Measurements from ENCODE around the gene CD79A.

GRCh38 chr19:41896581-41896942, 19.5 kb downstream of the CD79A start:
- no peak for TF ChIP-seq SMC3 (conservative IDR thresholded peaks at IDR 0.05; ENCODE audit: poor library complexity)
- no peak for TF ChIP-seq CTCF (IDR thresholded peaks at IDR 0.05; ENCODE audit: poor library complexity, severe bottlenecking)
- TF ChIP-seq MXI1 (conservative IDR thresholded peaks at IDR 0.05; ENCODE audit: poor library complexity, severe bottlenecking): no peak
- TF ChIP-seq EZH2 (IDR thresholded peaks at IDR 0.05; ENCODE audit: borderline replicate concordance, insufficient read depth, low read length, poor library complexity, severe bottlenecking): no peak
- TF ChIP-seq POLR2AphosphoS5 (IDR thresholded peaks at IDR 0.05): no peak
- TF ChIP-seq EP300 (conservative IDR thresholded peaks at IDR 0.05; ENCODE audit: poor library complexity, severe bottlenecking): no peak
- no peak for TF ChIP-seq REST (IDR thresholded peaks at IDR 0.05; ENCODE audit: borderline replicate concordance)
- no peak for TF ChIP-seq TAF1 (IDR thresholded peaks at IDR 0.05; ENCODE audit: low read depth)
- TF ChIP-seq RAD21 (conservative IDR thresholded peaks at IDR 0.05): no peak

Measured in neural cell (in vitro differentiated cells).